Effector CD4-positive, alpha-beta T cell (primary cell): Measurements from ENCODE around the gene SLC35A4.

ENCODE experiments used
- DNase-seq: peaks from one replicate; pipeline ENCODE4 v3.0.0-alpha.2; 2020
- total RNA-seq: gene quantifications from one replicate; lab custom pipeline; 2026; lab: John Stamatoyannopoulos, UW

SLC35A4 gene
- total RNA-seq = 37.1 reads per million, percentile 61 among the genes with 10 or more reads in this experiment

GRCh38 chr5:140564196-140565023 lies at the start of gene SLC35A4, which contains the start of gene APBB3:
TSS of gene SLC35A4 (plus strand) at chr5:140564828. CDS start at chr5:140567170, 2,342 bp downstream.
TSS of gene APBB3 (minus strand) at chr5:140564598. CDS start at chr5:140564245, 353 bp downstream.
- peak; percentile 97 for DNase-seq

- no peak for DNase-seq
Measured at GRCh38 chr5:140524003-140524402, 40.6 kb upstream of the SLC35A4 start.

DNA sequence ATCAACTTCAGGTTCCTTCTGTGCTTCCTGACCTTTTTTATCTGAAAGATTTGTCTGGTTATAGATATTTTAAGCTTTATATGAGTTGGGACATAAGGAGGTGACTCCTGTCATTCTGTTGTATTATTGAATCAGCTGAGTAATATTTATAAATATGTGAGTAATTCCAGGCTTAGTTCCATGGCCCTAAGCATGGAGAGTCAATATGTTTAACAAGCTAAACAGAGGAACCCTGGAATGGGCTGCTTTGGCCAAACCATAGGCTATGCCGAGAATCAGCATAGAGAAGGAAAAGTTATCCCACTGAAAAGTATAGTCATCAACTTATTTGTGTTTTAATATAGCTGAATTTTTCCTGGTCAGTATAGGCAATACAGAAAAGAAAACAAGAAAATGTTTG lies 24.4 kb upstream of the SLC35A4 start:
- no peak for DNase-seq

DNA sequence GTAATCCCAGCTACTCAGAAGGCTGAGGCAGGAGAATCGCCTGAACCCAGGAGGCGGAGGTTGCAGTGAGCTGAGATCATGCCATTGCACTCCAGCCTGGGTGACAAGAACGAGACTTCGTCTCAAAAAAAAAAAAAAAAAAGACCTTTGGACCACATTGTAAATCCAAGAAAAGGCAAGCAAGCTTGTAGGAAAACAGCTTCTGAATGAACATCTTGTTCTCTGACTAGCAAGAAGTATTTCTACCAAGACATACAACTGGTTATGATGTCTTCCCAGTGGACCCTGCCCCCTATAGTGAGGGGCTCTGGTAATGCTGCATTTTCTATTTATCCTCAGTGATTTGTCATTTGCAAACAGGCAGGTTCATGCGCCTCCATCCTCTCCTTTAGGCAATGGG lies 21.7 kb upstream of the SLC35A4 start:
- no peak for DNase-seq

DNA sequence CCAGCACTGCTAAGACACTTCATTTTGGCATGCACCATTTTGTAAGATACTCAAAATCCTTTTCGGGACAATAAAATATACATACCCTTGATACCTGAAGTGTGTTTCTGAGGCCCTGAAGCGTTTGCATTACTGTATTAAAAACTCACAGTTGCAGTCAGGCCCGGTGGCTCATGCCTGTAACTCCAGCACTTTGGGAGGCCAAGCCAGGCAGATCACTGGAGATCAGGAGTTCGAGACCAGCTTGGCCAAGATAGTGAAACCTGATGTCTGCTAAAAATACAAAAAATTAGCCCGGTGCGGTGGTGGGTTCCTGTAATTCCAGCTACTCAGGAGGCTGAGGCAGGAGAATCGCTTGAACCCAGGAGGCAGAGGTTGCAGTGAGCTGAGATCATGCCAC lies 19.6 kb upstream of the SLC35A4 start:
- DNase-seq = no peak

- DNase-seq = no peak
Measured at GRCh38 chr5:140545606-140546005, 19.0 kb upstream of the SLC35A4 start.

DNA sequence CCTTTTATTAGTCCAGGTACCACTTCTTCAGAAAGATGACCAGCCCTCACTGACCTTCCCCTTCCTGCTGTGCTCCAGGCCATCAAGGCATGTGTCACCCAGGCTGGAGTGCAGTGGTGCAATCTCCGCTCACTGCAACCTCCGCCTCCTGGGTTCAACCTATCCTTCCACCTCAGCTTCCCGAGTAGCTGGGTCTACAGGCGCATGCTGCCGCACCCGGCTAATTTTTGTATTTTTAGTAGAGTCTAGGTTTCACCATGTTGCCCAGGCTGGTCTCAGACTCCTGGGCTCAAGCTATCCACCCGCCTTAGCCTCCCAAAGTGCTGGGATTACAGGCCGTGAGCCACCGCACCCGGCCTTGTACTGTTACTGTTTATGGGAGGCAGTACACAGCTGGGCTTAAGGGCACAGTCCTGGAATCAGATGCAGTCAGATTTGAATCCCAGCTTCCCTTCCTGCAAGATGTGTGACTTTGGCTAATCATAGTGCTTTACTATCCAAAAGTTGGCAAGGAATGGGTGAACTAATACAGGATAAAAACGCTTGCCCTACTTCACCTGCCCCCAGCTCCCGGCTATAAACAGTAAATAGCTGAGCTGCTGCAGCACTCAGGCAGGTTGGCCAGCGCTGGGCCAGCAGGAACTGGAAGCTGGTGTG lies 17.6 kb upstream of the SLC35A4 start:
- DNase-seq = no peak

- peak; percentile 87 for DNase-seq
Measured at GRCh38 chr5:140547508-140548299, 16.9 kb upstream of the SLC35A4 start, which contains the start of gene EIF4EBP3. TSS of gene EIF4EBP3 (plus strand) at chr5:140547662. CDS start at chr5:140547738, 76 bp downstream.

DNA sequence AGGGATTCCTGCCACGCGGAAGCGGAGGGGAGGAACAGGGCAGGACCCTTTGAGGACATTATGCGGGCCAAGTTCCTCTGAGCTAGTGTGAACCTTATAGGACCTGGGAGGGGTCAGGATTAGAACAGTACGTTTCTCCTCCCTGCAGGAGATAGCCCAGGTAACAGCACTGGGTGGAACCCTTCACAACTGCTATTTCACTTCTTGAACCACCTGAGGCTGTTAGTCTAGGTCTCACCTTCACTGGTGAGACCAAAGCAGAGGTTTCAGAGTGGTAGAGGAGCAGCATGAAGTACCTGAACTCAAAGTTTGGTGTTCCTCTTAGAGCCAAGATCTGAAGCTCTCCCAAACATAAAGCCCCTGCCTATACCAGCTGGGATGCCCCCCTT lies 16.3 kb upstream of the SLC35A4 start:
- no peak for DNase-seq

DNA sequence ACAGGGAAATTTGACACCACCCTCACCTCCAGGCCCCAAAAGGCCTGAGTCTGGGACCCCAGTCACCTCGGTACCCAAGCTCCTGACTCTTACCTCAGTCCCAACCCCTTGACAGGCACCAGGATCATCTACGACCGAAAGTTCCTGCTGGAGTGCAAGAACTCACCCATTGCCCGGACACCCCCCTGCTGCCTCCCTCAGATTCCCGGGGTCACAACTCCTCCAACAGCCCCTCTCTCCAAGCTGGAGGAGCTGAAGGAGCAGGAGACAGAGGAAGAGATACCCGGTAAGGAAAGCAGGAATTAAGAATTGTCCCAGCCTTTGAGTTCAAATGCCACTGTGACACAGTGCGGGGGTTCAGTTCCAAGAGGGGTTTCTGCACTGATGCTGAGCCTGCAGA lies 15.8 kb upstream of the SLC35A4 start:
- DNase-seq = no peak

DNA sequence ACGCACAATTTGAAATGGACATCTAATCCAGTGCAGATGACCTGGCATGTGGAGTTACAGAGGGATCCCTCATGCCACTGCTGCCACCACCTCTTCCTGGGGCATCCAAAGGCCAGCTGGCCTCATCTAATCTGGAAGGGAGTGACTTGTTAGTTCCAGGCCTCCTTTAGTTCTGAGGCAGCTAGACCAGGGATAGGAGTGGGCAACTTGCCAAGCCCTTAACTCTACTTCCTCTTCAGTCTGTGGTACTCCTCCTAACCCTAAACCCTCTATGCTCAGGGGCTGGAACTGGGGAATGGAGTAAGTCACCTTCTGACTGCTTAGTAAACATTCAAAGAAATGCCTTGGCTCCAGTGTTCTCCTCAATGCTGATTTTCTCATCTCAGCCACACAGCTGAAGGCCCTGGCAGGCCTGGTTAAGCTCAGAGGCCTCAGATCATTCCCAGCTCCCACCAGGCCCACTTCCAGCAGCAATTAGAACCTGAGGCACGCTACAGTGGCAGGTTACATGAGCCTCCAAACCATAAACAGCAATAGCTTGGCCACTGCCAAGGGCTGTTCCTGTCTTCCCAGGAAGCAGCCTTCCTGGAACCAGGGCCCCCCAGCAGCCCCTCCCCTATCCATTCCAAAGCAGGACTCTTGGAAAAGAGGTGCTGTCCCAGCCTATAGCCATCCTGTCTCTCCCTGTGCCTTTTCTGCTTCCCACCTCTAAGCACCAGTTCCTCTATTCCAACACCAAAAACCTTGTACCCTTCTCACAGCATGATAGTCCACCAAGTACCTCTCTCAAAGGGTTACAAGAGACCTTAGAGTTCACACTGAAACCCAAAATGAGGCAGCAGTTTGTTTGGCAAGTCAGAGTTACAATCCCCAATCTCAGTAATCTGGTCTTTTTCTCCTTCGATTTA lies 15.1 kb upstream of the SLC35A4 start:
- no peak for DNase-seq

DNA sequence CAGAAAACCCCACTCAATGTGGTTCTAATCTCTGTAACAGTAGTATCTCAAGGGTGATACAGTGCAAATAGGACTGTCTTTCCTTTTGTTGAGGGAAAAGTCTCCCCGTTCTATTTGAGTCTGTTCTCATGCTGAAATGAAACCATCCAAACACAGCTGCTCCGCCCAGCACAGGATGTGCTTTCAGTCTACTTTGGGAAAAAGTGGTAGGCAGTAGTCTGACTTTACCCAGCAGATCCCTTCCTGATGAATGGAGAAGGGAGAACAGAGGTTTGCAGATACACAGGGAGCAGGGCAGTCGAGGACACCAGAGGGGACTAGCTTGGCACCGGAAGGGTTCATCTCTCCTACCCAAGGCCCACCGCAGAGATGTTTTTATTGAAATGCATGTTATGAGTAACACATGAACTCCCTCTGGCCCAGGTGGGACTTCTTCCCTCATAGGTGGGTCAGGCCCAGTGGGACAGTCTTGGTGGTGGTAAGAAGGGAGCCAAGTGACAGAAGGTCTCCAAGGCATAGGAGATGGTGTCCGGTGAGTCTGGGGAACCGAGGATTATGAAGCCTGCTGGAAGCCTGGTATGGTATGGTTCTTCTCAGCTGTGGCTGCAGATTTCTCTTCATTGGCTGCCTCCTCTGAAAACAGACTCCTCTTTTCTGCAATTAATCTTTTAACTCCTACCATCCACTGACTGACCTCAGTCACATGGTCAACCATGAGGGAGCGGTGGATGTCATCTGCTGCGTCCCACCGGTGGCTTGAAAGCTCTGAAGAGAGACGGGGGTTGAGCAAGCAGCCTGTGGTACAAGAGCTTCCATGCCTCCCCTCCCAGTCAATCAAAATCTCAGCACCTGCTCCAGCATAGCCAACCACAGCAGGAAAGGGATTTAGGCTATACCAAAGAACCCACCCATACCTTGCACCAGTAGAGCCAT lies 14.2 kb upstream of the SLC35A4 start:
- DNase-seq = no peak

GRCh38 chr5:140551872-140552271 lies 12.8 kb upstream of the SLC35A4 start:
- no peak for DNase-seq

DNA sequence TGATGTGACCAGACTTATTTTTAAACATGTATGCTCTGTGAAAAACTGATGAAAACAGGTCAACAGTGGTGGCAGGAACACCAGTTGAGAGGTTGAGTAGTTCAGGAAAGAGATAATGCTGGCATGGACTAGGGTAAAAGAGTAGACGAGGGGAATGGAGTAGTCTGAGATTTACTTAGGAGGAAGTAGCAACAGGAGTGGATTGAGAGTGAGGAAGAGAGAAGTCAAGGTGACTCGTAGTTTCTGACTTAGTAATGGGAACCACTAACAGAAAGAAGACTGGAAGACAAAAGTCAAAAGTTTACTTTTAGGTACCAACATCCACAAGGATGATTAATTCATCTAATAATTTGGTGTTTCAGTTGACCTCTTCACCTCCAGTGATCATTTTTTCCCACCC lies 11.0 kb upstream of the SLC35A4 start:
- DNase-seq = no peak

DNA sequence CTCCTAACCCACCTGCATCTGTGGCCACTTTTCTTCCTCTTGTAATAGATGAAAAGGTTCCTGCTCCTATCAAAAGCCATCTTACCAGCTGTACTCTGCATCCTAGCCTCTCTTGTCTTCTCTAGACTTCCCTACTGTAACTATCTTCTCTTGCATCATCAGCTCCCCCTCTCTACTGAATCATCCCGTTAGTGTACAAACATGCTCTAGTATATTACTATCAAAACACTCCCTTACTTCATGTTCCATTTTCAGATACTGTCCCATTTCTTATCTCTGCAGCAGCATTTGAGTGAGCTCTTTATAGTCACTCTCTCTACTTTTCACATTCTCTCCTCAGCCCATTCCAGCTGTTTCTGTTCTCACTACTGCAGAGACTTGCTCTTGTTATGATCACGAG lies 10.2 kb upstream of the SLC35A4 start:
- DNase-seq = no peak

DNA sequence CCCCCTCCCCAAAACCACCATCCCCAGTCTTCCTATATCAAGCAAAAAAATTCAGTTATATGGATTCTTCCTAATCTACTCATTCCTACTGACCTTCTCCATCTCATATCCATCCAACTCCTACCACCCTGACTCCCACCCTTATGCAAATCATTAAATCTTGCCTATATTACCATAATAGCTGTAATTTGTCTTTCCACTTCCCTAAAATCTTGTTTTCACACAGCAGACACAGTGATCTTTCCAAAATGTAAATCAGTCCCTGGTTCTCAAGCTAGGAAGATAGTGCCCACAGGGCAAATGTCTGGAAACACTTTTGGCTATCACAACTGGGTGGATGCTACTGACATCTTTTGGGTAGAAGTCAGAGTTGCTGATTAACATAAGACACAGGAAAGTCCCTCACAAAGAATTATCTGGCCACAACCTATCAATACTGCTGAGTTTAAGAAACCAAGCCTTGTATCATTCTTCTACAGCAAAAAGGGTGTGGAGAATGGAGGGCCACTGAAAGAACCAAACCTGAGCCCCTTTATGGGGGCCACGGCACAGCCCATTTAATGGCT lies 8.8 kb upstream of the SLC35A4 start:
- DNase-seq = no peak

- no peak for DNase-seq
Measured at GRCh38 chr5:140556438-140556837, 8.2 kb upstream of the SLC35A4 start.

DNA sequence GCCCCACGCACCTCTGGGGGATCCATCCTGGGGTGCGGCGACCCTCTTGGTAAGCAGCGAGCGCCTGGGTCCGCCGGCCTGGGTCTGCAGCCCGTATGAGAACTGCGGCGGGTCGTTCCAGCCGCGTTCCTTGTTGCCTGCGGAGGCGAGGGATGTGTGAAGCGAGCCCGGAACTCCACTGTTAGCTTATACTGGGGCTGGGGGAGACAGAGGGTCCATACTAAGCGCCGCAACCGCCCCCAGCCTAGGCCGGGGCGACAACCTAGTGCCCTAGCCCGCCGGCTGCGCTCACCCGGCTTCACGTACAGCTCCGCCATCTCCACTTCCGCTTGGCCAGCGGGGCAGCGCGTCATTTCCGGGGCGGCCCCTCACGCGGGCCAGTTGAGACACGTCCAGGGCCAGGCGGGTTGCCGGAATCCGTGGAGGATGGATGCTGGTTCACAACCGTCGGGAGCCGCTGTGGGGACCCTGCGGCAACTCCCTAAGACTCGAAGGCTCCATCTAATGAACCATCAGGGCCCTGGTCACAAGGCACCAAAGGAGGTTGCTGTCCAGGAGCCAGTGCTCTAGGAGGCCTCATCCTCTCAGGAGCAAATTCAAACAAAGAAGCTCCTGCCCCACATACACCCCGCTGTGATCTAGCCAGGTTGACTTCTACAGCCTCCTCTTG lies 7.4 kb upstream of the SLC35A4 start, which contains the start of gene SRA1:
SRA1 (minus strand) TSS at position 338 of the 670 bp plus-strand sequence; CDS start at position 317, 21 bp downstream.
- peak; percentile 74 for DNase-seq

DNA sequence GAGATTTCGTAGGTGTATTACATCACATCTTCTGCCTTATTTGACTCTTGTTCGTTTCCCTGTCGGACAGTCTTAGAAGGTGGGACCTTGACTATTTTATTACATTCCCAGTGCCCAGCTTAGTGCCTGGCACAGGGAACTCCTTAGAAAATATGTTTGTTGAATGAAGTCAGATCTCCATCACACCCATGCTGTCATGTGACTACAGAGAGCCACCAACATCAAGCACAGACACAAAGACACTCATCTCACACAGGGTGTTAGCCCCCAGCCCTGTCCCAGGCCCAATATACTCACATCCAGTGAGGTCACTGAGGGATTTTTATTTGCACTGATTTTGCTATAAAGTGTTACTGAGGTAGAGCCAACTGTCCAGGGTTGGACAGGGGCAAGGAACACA lies 6.7 kb upstream of the SLC35A4 start:
- no peak for DNase-seq

DNA sequence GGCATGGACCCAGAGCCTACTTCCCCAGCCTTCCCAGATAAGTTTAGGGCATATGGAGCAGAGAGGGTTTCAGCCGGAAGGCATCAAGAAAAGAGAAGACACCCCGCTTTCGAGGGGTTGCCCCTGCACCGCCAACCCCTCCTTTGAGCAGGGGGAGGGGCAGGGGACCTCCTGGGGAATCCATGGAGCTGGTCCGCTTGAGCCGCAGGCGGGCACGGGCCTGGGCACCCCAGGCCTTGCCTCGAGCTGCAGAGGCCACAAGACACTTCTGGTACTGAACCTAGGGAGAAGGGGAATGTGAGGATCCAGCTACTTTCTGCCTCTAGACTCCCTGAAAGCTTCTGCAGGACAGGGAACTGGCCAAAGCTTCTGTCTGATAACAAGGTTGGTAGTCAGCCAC lies 6.1 kb upstream of the SLC35A4 start:
- DNase-seq = no peak
